Thoracic aorta (tissue), 2 donors: ENCODE data around the gene PEAK3. TPM values are rescaled to one million over a fixed set of nuclear protein-coding genes. Genes with fewer than 3 reads are reported as not detected.

Experiments used
- ATAC-seq: fragments of 150-250 bp; one replicate; pipeline ENCODE4 v1.8.0; 2017; ENCODE audit warnings: low read depth; ENCODE audit not compliant: insufficient number of reproducible peaks, low FRiP score
- DNase-seq: peaks from one replicate; pipeline ENCODE4 v3.0.0-alpha.2; 2020; ENCODE audit warnings: low spot score
- H3K27ac ChIP-seq, 2 donors: fragments of 200-600 bp; sonication (generic); 1 replicate in 1 of 2; 2 replicates in 1 of 2; pipeline ENCODE4 v1.5.1; 2016; ENCODE audit warnings: mild to moderate bottlenecking in 2 of 2, moderate library complexity in 2 of 2
- H3K27me3 ChIP-seq: fragments of 200-600 bp; sonication (generic); replicated peaks from 2 replicates; pipeline ENCODE4 v1.6.0; 2016; ENCODE audit warnings: mild to moderate bottlenecking; ENCODE audit not compliant: insufficient read depth
- H3K36me3 ChIP-seq: fragments of 200-600 bp; sonication (generic); one replicate; pipeline ENCODE4 v1.5.1; 2016
- H3K4me1 ChIP-seq, 2 donors: fragments of 200-600 bp; sonication (generic); 1 replicate in 1 of 2; 2 replicates in 1 of 2; pipeline versions ENCODE4 v1.5.1 to v1.6.0; 2016; ENCODE audit warnings: low read depth in 2 of 2, mild to moderate bottlenecking in 1 of 2; ENCODE audit not compliant: control insufficient read depth in 1 of 2
- H3K4me3 ChIP-seq: fragments of 200-600 bp; sonication (generic); 2 replicates; pipeline ENCODE4 v1.5.1; 2016; ENCODE audit warnings: mild to moderate bottlenecking
- H3K9me3 ChIP-seq: fragments of 200-600 bp; sonication (generic); 2 replicates; pipeline ENCODE4 v1.5.1; 2016
- total RNA-seq, 2 donors: library from RNA; depleted of rRNA; stranded (reverse); fragments of >200 nt; gene quantifications; one replicate each; pipeline versions ENCODE4 v1.1.0 to v1.2.3, GENCODE V29; 2016
- TF ChIP-seq, protein P1 (sequence below): fragments of 200-600 bp; sonication (generic); IDR thresholded peaks from one replicate; pipeline ENCODE4 v1.5.1; 2019; ENCODE audit warnings: antibody characterized with exemption

The PEAK3 gene
- total RNA-seq, 2 donors from 2014 or later = 1.2 to 3.0 TPM

DNA sequence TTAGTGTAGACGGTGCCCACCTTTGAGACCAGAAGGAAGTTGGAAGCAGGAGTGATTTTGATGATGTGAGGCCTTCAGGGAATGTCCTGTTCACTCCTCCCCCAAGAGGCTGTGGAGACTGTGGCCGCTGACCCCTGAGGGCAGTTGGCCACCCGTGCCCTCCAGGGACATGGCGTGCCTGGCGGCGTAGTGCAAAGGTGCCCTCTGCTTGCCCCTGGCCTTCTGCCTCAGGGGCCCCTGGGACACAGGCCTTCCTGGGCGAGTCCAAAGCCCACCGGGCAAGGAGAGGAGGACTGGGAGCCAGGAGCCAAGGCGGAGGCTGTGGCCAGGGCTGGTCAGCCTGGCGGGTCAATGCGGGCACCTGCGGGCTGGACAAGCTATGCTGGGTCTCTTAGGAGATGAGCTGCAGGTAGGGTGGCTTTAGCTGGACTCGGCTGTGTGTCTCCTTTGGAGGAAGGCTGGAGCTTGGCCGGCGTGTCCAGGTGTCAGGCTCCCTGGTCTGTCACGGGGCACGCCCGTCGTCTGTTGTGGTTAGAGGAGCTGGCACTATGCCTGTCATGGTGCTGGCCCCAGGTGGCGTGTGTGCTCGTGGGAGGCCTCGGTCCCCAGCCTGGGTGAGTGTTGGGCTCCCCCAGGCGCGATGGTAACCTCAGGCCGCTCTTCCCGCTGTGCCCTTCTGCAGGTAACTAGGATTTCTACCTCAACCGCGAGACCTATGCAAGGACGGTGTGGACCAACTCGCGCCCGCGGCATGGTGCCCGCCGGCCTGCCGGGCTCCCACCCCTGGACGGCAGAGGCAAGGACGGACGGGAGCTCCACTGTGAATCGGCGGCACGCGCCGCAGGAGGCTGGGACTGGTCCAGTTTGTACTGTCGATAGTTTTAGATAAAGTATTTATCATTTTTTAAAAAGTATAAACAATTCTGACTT is 52.6 kb downstream of the PEAK3 start:
- ATAC-seq (no peak), DNase-seq (no peak)
- no peaks in the 10 kb centered on the region for H3K27me3 ChIP-seq
- H3K9me3 ChIP-seq = no peaks in the 10 kb centered on the region
- no peak overlapping the region for H3K27ac ChIP-seq
- H3K4me3 ChIP-seq = no peak overlapping the region
- TF ChIP-seq, protein P1, sequence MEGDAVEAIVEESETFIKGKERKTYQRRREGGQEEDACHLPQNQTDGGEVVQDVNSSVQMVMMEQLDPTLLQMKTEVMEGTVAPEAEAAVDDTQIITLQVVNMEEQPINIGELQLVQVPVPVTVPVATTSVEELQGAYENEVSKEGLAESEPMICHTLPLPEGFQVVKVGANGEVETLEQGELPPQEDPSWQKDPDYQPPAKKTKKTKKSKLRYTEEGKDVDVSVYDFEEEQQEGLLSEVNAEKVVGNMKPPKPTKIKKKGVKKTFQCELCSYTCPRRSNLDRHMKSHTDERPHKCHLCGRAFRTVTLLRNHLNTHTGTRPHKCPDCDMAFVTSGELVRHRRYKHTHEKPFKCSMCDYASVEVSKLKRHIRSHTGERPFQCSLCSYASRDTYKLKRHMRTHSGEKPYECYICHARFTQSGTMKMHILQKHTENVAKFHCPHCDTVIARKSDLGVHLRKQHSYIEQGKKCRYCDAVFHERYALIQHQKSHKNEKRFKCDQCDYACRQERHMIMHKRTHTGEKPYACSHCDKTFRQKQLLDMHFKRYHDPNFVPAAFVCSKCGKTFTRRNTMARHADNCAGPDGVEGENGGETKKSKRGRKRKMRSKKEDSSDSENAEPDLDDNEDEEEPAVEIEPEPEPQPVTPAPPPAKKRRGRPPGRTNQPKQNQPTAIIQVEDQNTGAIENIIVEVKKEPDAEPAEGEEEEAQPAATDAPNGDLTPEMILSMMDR = no peak
- H3K4me1 ChIP-seq = peaks cover under 1 to 11% of the 10 kb centered on the region in 2 donors
- H3K36me3 ChIP-seq = peaks cover 38% of the 10 kb centered on the region

DNA sequence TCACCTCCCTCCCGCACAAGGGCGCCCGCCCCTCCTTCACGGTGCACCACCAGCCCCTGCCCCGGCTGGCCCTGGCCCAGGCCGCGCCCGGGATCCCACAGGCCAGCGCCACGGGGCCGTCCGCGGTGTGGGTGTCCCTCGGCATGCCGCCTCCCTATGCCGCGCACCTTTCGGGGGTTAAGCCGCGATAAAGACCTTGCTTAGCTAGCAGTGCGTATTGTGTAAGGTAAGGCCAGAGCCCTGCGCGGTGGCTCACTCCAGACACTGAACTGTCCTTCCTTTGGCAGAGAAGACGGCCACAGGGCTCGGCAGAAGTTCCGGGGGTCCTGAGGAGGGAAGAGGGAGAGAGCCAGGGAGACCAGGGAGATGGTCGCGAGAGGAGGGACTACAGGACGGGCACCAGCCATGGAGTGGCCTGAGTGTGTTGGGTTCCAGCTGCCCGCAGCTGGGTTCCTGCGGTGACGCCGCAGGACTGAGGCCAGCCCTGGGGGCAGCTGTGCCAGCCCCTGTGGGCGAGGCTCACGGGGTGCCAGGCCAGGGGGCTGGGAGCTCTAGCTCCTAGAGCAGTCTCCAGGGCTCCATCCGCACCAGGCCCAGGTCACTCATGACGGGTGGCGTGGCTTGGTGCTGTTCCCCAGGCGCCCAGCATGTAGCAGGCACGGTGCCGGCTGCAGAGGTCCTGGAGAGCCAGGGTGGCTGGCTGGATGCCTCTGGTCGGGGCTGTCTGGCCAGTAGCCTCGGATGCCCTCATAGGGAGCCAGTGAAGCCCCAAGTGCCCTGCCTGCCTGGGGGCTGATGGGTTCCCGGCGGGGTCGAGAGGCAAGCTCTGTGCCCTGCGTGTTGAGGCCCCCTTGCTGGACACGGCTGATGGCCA is 53.6 kb downstream of the PEAK3 start:
- H3K9me3 ChIP-seq = no peaks in the 10 kb centered on the region
- H3K4me1 ChIP-seq = peaks cover 0 to 4% of the 10 kb centered on the region in 2 donors
- H3K4me3 ChIP-seq = no peak overlapping the region
- no peak for DNase-seq
- no peak for ATAC-seq
- H3K36me3 ChIP-seq = peaks cover 42% of the 10 kb centered on the region
- H3K27ac ChIP-seq = no peak overlapping the region
- H3K27me3 ChIP-seq = no peaks in the 10 kb centered on the region
- TF ChIP-seq, protein P1 = no peak

DNA sequence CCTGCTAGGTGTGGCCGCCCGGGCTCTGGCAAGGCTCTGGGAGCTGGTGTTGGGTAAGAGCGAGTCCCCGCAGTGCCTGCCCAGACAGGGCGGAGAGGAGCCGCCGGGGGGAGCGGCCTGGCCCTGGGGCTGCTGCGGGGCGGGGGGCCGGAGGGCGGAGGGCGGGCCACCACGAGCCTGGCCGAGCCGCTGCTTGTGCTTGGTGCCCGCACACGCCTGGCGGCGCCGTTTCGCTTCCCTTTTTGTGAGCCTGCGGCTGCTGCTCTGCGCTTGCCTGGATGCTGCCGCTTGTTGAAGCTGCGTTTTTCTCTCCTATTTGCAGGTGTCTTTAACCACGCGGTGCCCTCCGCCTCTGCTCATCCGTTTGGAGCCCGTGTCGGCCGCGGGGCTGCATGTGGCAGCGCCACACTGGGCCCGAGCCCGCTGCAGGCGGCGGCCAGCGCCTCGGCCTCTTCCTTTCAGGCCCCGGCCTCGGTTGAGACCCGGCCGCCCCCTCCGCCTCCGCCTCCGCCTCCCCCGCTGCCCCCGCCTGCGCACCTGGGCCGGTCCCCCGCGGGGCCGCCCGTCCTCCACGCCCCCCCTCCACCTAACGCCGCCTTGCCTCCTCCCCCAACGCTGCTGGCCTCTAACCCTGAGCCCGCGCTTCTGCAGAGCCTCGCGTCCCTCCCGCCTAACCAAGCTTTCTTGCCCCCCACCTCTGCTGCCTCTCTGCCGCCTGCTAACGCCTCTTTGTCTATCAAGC is 54.4 kb downstream of the PEAK3 start:
- no peaks in the 10 kb centered on the region for H3K4me1 ChIP-seq
- no peak overlapping the region for H3K27ac ChIP-seq
- TF ChIP-seq, protein P1 = no peak
- H3K9me3 ChIP-seq = no peaks in the 10 kb centered on the region
- no peak for ATAC-seq
- H3K36me3 ChIP-seq = peaks cover 40% of the 10 kb centered on the region
- DNase-seq = no peak
- no peak overlapping the region for H3K4me3 ChIP-seq
- no peaks in the 10 kb centered on the region for H3K27me3 ChIP-seq

DNA sequence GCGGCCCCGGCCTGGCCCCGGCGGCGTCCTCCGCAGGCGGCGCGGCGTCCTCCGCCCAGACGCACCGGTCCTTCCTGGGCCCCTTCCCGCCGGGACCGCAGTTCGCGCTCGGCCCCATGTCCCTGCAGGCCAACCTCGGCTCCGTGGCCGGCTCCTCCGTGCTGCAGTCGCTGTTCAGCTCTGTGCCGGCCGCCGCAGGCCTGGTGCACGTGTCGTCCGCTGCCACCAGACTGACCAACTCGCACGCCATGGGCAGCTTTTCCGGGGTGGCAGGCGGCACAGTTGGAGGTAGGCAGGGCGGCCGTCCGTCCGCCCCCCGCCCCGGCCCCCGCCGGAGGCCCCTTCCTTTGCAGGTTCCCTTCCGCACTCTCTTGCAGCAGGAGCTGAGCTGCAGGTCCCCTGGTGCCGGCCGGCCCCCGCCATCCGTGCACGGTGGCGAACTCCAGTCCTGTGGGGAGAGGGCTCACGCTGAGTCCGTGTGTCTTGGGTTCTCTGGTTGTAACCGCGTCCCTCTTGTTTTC is 55.1 kb downstream of the PEAK3 start:
- ATAC-seq (no peak), DNase-seq (no peak)
- TF ChIP-seq, protein P1 = no peak
- Histone ChIP-seq H3K27ac (no peak overlapping the region), H3K4me1 (no peaks in the 10 kb centered on the region), H3K27me3 (no peaks in the 10 kb centered on the region), H3K9me3 (no peaks in the 10 kb centered on the region), H3K4me3 (no peak overlapping the region), H3K36me3 (peaks cover 40% of the 10 kb centered on the region)
